A204.1 (cell line): ENCODE data around the gene SLC51B.
A peak's percentile ranks its signal among the peaks of the same experiment; 100 is the strongest.
"Not testable (repeated sequence)": the region's sequence is repeated elsewhere in the genome, so short reads cannot be mapped to it uniquely, and the experiment has no call there.

Experiments
- FAIRE-seq: peaks from 2 replicates; lab custom pipeline; 2012; peaks lifted over from hg19 to GRCh38; lab: Jason Lieb, UNC

SLC51B gene

DNA sequence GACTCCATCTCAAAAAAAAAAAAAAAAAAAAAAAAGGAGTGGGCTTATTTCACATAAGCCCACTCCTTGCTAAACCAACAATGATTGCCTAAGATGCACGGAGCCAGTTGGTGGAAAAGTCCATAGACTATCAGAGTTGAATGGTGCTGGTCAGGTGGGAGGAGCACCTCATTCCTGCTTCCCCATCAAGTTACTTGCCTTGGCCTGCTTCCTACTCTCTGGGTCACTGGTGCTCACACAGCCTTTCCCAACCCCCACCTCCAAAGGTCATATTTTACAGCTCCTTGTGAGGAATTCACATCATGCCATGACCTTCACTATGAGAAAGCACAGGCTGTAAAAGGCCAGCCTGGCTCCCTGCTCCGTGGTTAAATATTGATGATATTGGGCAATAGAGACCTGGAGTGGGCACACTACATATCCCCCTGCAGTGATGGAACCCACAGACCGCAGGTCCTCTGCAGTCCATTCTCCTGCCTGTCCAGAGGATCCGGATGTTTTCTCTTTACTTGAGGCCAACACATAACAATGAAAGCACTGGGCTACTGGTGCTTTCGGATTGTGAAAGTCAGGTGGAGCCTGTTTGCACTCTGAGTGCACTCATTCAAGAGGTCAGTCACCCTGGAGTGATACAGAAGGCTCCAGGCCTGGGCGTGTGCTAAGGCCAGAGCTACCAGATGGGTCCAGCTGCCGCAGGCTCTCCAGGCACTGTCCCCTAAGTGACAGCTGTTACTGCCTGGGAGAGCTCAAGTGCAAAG, at the start of gene SLC51B:
TSS of gene SLC51B (plus strand) at position 664 of the 758 bp plus-strand sequence. CDS start 4,618 bp downstream, outside the sequence.
- FAIRE-seq = no peak

DNA sequence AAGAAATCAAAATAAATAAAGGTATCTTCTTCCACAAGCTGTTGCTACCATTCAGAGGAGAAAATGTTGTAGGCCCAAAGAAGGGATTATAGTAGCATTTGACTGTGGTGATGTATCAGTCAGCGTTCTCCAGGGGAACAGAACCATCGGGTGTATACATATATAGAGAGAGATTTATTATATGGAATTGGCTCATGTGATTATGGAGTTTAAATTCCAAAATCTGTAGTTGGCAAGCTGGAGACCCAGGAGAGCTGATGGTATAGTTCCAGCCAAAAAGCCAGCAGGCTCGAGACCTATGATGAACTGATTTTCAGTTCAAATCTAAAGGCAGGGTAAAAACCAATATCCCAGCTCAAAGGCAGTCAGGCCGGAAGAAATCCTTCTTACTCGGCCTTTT, 48.1 kb upstream of the SLC51B start:
- FAIRE-seq = no peak

DNA sequence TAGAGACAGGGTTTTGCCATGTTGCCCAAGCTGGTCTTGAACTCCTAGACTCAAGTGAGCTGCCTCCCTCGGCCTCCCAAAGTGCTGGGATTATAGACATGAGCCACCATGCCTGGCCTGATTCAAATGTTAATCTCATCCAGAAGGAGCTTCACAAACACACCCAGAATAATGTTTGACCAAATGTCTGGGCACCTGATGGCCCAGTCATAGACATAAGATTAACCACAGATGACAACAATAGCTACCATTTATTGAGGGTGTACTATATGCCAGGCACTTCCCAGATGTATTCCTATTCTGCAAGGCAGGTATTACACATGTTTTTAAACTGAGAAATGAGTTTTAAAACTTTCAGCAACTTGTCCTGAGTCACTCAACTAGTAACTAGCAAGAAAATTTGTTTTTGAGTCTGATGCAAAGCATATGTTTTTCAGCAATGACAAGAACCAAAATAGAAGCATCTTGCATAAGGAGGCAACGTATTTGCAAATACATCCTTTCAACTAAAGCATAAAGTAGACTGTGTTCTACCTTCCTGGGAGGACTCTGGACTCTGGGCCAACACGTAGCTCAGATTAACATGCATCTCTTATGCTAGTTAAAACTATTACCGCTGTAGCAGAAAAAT, 47.3 kb upstream of the SLC51B start:
- no peak for FAIRE-seq

DNA sequence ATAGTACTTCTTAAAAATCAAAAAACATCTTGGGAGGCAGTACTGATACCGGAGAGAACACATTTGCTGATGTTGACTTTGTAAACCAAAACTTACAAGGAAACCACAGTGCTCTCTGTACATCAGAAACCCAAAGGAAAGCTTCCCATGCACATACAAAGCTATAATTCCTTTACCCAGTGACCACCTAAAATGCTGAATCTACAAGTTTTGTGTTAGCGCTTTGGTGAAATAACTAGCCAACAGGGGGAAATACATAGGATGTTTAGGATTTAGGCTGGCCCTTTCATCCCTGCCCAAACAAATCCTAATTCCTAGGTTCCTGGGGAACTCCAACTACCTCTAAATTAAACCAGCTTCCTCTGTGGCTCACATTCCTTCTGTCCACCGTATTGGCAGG, 40.2 kb upstream of the SLC51B start:
- no peak for FAIRE-seq

DNA sequence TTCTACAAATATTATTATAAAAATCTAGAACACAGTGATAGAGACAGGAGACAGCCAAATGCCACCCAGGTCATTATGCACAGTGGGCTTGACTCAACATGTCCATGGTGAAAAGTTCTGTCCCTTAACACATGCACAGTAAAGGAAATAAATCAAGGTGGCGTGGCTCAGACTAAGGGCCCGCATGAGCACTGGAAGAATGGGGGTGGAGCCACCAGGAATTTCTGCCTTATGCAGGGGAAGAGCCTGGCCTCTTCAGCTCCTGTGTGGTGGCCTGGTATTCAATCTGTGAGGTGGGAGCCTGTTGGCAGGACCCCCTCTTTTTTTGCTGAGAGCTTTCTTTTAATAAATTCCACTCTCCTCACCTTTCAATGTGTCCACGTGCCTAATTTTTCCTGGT, 38.3 kb upstream of the SLC51B start:
- FAIRE-seq = no peak

DNA sequence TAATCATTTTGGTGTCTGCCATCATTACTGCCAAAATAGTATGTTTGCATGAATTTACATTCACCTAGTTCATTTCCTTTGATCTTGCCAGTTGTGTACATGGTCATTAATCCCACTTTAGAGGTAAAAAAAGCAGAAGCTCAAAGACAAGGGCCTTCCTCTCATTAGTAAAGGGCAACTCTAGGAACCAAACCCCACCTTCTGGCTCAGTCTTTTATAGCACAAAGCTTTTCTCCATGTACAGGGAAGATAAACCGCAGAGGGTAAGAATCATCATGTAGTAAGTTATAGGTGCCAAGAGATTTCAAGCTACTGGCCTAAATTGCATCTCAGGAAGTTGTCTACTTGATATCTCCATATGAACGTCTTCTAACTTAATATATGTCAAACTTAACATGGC, 36.2 kb upstream of the SLC51B start:
- FAIRE-seq = no peak

DNA sequence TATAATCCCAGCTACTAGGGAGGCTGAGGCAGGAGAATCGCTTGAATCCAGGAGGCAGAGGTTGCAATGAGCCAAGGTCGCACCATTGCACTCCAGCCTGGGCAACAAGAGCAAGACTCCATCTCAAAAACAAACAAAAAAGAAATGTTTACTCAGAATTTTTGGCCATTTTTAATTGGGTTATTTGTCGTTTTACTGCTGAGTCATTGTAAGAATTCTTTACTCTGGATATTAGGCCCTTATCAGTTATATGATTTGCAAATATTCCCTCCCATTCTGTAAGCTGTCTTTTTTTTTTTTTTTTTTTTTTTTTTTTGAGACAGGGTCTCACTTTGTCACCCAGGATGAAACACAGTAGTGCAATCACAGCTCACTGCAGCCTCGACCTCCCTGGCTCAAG, 34.0 kb upstream of the SLC51B start:
- FAIRE-seq = not testable (repeated sequence)

DNA sequence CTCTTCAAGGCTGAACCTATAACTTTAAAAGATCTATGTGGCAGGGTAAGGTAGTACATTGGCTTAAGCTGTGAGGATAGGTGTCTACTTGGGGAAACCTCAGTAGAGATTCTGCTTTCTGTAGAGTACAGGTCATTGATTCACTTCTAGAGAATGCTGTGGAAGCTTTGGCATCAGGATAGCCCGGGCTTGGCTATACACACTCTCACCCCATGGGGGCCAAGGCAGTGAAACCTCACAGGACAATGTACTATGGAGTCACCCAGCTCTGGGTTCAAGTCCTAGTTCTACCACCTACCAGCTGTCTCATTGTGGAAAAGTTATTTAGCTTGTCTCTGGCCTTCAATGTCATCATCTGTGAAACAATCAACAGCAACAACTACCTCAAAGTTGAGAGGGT, 24.8 kb upstream of the SLC51B start:
- no peak for FAIRE-seq

DNA sequence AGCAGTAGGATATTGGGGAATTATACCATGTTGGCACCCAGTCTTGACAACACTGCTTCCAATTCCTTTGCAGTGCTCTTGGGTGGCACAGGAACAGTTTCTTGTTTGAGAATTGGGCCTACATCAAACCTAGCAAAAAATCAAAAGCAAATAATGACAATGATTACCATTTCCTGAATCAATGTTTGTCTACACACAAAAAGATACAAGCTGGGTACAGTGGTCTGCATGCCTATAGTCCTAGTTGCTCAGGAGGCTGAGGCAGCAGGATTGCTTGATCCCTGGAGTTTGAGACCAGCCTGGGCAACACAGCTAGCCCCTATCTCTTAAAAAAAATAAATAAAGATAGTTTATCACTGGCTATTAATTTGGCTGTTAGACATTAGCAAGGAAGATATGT, 23.7 kb upstream of the SLC51B start:
- no peak for FAIRE-seq

DNA sequence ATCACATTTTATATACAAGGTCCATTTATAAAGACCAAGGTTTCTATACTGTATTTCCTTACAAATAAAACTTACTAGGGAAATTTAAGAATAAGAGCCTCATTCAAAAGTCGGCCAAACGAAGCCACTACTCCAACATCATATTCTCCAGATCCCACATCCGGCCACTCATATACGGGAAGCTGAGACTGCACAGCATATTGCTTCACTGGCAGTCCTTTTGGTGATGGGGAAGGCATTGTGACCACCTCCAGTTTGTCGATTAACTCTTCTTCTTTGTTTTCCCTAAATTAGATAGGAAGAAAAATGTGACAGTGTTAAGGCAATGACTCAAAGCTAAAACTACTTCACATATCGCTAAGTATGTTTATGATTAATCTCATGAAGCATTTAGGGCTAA, 18.4 kb upstream of the SLC51B start:
- FAIRE-seq = no peak

DNA sequence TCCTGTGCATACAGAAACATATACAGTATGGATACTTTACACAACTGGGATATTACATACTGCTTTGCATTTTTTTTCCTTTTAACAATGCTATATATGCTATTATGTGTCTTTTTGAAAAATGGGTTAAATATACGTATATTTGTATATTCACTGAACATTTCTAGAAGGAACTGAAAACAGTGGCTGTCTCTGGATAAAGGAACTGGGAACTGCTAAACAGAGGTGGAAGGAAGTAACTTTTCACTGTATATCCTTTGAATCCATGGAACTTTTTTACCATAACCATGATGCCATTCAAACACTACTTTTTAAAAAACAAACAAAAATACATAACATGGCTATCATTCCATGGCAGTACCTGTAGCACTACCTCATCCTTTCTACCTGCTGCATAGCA, 17.6 kb upstream of the SLC51B start:
- FAIRE-seq = no peak

DNA sequence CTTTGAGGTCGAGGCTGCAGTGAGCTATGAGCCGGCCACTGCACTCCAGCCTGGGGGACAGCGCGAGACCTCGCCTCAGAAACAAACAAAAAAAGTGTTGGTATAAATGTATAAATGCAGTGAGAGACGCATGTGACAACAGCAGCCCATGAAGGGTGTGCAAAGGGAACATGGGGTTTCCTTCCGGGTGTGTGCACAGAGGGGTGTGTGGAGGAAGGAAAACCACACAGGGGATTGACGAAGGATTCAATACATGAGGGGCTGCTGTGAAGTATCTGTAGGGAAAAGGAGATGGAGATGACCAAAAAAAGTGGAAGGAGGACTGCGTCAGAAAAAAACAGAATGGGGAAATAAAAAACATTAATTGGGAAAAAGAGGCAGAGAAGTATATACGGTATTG, 16.8 kb upstream of the SLC51B start:
- no peak for FAIRE-seq

DNA sequence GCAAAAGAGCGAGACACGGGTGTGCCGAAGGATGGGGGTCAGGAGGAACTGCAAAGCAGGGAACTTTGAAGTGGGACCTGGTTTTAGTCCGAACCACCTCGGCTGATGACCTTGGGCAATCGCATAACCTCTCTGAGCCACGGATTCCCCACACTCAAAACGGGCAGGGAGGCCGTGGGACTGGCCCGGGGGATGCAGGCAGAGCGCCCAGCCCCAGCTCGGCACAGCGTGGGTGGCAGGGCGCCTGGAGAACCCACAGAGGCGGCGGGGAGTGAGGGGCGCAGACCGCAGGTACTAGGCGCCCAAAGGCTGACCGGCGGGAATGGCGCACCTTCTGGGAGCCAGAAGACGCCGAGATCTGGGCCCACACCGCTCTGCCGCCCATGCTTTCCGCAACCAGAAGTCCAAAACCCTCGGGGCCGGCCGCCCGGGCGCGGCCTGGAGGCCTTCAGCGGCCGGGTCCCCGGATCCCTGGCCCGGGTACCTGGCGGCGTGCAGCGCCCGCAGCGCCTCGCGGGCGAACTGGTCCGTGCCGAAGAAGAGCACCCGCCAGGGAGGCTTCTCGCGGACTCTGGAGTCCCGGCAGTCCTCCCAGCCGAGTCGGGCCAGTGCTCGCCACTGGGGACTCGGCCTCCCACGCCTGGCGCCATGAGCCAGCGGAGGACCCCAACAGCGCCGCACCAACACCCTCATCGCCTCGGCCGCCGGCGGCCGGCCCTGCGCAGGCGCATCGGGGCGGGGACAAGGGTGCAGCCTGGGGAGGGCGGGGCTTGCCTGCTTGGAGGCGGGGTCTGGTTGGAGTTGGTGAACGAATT, 16.1 kb upstream of the SLC51B start, which contains the start of gene MTFMT:
TSS of gene MTFMT (minus strand) at position 719 of the 815 bp plus-strand sequence. CDS start at position 693, 26 bp downstream.
- FAIRE-seq = no peak

DNA sequence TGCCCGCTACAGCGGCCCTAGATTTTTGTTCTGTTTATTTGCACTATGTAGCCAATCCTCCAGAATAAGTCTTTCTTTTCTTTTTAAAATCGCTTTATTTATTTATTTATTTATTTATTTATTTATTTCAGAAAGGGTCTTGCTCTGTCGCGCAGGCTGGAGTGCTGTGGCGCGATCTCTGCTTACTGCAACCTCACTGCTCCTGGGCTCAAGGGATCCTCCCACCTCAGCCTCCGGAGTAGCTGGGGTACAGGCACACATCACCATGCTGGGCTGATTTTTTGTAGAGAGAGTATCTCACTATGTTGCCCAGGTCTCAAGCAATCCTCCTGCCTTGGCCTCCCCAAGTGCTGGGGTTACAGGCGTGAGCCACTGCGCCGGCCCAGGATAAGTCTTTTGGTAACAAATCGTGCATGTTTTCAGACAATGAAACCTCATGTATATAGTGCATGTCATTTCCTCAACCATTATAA, 15.4 kb upstream of the SLC51B start:
- no peak for FAIRE-seq

DNA sequence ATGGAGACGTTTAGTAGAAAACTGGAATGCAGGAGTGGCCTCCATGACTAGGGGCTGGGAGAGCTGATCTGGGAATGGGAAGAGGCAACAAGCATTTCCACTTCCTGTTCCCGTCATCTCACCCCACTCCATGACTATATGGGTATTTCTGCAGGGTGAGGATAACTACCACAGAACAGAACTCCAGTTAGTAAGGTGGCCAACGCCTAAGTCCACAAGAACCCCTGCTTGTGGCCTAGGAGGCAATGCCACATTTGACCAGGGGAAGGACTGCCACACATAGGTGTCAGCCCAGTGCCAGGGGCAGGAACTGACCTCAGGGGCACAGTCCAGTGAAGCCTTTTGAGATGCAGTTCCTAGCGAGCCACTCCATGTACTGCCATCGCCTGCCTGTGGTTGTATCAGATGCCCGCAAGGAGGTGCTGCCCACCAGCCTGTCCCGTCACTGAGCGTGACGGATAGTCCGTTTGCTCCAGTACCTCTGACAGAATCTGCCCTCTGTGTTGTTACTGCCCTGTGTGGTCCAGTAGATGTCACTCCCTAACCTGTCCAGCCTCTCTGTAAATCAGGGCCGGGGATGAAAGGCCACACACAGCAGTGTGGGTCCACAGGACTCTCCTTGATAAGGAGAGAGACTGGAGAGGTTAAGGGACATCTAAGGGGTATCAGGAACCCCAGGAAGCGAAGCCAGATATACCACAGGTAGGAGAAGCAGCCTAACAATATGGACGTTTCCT, 12.2 kb upstream of the SLC51B start:
- FAIRE-seq = peak; percentile 14

DNA sequence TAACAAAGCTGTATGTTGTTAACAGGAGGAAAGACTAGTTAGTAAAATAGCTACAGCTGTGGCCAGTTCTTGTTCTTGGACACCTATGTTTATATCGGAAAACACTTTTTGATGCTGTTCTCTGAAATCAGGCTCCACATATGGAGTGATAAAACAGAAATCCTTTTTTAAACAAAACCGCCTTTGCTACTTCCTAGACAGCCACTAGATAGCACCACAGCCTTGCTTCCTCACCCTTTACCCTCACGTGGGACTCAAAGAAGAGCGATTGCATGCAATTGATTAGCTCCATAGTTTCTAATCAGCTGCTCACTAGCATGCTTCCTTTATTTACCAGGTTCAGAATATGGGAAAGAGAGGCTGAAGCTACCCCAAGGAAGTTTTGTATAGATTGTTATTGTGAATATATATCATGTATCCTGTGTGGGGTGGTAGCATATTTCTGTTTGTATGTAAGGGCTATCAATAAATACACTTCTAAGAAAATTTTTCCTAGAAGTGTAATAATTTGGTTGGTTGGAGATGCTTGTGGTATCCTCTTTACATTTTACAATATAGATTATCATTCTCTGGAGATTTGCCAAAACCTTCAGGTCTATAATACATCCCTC, 11.4 kb upstream of the SLC51B start:
- no peak for FAIRE-seq

DNA sequence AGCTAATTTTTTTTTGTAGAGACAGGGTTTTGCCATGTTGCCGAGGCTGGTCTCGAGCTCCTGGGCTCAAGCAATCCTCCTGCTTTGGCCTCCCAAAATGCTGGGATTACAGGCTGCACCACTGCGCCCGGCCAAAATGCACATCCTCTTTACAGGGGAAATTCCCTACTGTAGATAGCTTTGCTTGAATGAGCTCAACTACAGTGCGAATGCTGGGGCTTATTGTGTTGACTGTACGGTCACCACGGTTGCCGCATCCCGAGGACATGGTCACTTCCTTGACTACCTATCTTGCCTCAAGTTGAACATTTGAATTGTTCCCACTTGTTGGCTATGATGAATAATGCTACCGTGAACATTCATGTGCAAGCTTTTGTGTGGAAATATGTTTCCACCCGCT, 10.5 kb upstream of the SLC51B start:
- no peak for FAIRE-seq

DNA sequence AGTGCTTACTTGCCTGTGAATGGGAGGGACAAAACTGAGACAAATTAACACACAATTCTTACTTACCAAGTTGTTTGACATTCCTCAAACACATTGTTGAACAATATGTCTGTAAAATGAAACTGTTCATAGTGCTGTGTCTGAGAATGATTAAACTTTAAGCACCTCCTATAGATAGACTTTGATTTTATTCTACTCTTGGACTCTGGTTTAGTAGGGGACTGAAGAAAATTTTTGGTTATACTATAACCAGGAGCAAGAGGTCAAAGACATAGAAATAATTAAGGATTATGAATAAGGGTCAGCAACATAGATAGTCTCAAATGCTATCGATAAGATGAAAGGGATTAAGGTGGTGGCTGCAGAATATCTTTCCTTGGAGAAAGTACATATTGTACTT, 7.9 kb upstream of the SLC51B start:
- no peak for FAIRE-seq

DNA sequence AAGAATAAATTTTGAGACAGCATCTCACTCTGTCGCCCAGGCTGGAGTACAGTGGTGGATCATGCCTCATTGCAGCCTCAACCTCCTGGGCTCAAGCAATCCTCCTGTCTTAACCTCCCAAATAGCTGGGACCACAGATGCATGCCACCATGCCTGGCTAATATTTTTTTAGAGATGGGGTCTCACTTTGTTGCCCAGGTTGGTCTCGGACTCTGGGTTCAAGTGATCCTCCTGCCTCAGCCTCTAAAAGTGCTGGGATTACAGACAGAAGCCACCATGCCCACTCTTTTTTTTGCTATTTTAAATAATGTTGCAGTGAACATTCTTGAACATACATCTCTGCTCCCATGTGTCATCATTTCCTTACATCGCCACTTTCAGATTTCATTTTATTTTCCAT, 6.8 kb upstream of the SLC51B start:
- no peak for FAIRE-seq

DNA sequence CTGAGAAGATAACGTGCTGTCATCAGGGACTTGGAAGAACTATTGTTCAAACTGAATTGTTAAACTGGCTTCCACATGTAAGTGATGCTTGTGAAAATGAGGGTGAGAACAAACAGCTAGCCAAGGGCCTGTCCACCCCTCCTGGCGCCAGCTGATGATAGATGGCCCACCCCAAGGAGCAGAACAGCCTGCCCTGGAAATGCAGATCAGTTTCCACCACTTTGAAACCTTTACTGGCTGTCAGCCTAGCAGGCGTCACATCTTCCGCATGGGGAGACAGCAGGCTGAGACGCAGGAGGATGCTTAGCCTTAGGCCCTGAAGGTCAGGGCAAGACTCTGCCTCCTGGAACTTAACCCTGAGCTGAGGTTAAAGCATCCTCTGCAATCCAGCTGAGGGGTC, 6.4 kb upstream of the SLC51B start:
- FAIRE-seq = no peak

DNA sequence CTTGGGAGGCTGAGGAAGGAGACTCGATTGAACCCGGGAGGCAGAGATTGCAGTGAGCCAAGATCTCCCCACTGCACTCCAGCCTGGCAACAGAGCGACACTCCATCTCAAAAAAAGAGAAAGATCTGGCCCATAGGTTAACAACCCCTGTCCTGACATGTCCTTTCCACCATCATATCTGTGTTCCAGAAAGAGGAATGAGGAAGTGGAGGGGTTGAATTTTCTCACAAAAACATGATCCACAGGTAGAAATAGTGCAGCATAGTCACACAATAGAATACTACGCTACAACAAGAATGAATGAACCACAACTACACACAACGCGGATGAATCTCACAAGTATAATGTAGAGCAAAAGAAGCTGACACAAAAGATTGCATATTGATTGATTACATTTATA, 4.7 kb upstream of the SLC51B start:
- no peak for FAIRE-seq

DNA sequence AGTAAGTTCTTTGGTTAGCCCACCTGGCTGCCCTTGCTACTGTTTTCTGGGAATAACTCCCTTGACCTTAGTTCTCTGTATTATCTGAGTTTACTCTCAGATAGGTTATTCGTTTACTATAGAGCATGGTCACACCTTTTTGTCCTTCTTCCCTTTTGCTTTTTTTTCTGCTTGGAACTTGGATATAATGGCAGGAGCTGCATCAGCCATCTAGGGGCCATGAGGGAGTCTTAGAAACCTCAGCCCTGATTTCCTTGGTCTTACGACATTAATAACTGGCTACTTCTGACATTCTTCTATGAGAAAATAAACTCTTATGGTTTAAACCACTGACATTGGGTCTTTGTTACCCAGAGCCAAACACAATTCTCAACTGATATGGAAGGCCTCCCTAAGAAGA, 3.4 kb upstream of the SLC51B start:
- FAIRE-seq = no peak
